ENCODE results near the gene TTLL8.

The TTLL8 gene

DNA sequence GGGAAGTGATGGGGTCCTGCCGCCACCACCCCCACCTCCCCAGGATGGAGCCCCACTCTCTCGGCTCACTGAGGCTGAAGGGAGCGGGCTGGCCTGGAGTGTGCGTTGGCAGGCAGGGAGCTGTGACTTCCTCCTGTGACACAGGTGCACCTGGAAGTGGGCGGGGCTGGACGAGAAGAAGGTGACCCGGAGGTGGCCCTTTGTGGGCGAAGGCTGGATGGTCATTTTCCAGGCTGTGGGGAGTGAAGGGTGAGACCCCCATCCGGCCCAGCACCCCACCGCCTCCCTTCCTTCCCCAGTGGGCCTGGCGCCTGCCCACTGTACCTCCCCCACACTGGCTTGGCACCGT lies 60.9 kb downstream of the TTLL8 start:
- H3K4me3 ChIP-seq (ENCODE audit: low read depth, low read length, poor library complexity, severe bottlenecking): no peak overlapping the region
- H3K4me1 ChIP-seq (ENCODE audit: insufficient read depth, low read length, severe bottlenecking): no peaks in the 10 kb centered on the region
- H3K27ac ChIP-seq (ENCODE audit: low read depth, low read length, poor library complexity, severe bottlenecking): no peak overlapping the region
- H3K79me2 ChIP-seq (ENCODE audit: insufficient read depth, low read length): no peaks in the 10 kb centered on the region
- no peaks in the 10 kb centered on the region for H3K27me3 ChIP-seq (ENCODE audit: insufficient read depth, low read length)
- no peak overlapping the region for H3K9ac ChIP-seq (ENCODE audit: low read length)
- no peaks in the 10 kb centered on the region for H4K20me1 ChIP-seq (ENCODE audit: insufficient read depth, low read length)
- no peaks in the 10 kb centered on the region for H3K9me2 ChIP-seq (ENCODE audit: low read depth, low read length)
- no peak overlapping the region for H2AFZ ChIP-seq (ENCODE audit: low read length)
- H3K4me2 ChIP-seq (ENCODE audit: low read length): no peak overlapping the region
- H3F3A ChIP-seq (ENCODE audit: insufficient read depth, low read length): no peaks in the 10 kb centered on the region
- H3K9me3 ChIP-seq (ENCODE audit: low read length): no peaks in the 10 kb centered on the region
- no peak for TF ChIP-seq EZH2 (IDR thresholded peaks at IDR 0.05; ENCODE audit: borderline replicate concordance, low read length)
- TF ChIP-seq, protein P1, sequence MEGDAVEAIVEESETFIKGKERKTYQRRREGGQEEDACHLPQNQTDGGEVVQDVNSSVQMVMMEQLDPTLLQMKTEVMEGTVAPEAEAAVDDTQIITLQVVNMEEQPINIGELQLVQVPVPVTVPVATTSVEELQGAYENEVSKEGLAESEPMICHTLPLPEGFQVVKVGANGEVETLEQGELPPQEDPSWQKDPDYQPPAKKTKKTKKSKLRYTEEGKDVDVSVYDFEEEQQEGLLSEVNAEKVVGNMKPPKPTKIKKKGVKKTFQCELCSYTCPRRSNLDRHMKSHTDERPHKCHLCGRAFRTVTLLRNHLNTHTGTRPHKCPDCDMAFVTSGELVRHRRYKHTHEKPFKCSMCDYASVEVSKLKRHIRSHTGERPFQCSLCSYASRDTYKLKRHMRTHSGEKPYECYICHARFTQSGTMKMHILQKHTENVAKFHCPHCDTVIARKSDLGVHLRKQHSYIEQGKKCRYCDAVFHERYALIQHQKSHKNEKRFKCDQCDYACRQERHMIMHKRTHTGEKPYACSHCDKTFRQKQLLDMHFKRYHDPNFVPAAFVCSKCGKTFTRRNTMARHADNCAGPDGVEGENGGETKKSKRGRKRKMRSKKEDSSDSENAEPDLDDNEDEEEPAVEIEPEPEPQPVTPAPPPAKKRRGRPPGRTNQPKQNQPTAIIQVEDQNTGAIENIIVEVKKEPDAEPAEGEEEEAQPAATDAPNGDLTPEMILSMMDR (IDR thresholded peaks at IDR 0.05; ENCODE audit: low read length): no peak
- H3K36me3 ChIP-seq (ENCODE audit: insufficient read depth, low read length): no peaks in the 10 kb centered on the region

DNA sequence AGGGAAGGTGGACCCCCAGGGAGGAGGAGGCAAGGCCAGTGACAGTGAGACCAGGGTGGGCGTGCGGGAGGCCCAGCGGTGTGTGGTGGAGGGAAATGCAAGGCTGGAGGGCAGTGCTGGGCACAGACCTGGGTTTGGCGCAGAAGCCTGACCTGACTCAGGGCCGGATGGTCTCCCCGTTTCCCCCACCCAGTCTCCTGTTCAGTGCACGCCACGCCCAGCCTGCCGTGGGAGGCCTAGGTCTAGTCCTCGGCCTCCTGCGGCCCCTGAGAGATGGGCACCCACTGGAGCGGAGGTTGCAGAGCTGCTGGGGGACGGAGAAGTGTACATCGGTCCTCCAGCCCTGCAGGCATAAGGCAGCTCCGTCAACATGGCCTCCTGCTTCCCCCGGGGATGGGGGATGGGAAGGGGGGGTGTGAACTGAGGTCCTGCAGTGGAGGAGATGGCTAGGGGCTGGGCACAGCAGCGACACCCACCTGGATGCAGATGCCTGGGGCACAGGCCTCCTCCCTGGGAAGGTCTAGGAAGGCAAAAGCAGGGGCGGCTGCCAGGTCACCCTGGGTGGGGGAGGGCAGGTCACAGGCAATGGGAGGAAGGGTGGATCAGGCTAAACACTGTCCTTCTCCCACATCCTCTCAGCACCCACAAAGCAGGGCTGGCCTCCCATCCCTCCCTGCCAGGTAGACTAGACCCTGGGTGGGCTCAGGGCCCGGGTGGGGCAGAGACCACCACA lies 61.4 kb downstream of the TTLL8 start:
- Histone ChIP-seq H3K27ac (ENCODE audit: low read depth, low read length, poor library complexity, severe bottlenecking) (no peak overlapping the region), H3K27me3 (ENCODE audit: insufficient read depth, low read length) (no peaks in the 10 kb centered on the region; the same call in 1 of the 2 replicates), H3K4me1 (ENCODE audit: insufficient read depth, low read length, severe bottlenecking) (no peaks in the 10 kb centered on the region), H3K4me2 (ENCODE audit: low read length) (no peak overlapping the region), H3F3A (ENCODE audit: insufficient read depth, low read length) (no peaks in the 10 kb centered on the region), H3K9ac (ENCODE audit: low read length) (no peak overlapping the region), H3K9me3 (ENCODE audit: low read length) (no peaks in the 10 kb centered on the region), H4K20me1 (ENCODE audit: insufficient read depth, low read length) (no peaks in the 10 kb centered on the region), H2AFZ (ENCODE audit: low read length) (no peak overlapping the region), H3K36me3 (ENCODE audit: insufficient read depth, low read length) (no peaks in the 10 kb centered on the region), H3K9me2 (ENCODE audit: low read depth, low read length) (no peaks in the 10 kb centered on the region), H3K79me2 (ENCODE audit: insufficient read depth, low read length) (no peaks in the 10 kb centered on the region), H3K4me3 (ENCODE audit: low read depth, low read length, poor library complexity, severe bottlenecking) (no peak overlapping the region)
- no peak for TF ChIP-seq EZH2 (IDR thresholded peaks at IDR 0.05; ENCODE audit: borderline replicate concordance, low read length)
- TF ChIP-seq, protein P1 (IDR thresholded peaks at IDR 0.05; ENCODE audit: low read length): no peak

DNA sequence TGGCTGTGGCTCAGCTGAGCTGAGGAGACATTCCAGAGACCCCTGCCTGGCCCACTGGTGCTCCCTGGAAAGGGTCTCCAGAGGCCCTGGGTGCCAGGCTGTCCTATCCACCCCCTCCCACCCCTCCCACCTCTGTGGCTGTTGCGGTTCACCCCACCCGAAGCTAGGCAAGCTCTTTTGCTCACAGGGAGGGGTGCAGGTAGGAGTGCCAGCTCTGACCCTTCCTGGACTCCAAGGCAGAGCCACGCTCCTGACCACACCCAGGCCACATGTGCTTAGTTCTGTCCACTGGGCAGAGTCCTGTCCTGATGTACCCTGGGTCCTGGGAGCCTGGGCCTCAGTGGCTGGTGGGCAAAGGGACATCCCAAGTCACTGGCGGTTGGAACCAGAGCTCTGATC lies 62.0 kb downstream of the TTLL8 start:
- TF ChIP-seq, protein P1 (IDR thresholded peaks at IDR 0.05; ENCODE audit: low read length): no peak
- TF ChIP-seq EZH2 (IDR thresholded peaks at IDR 0.05; ENCODE audit: borderline replicate concordance, low read length): no peak
- no peaks in the 10 kb centered on the region for H3K9me2 ChIP-seq (ENCODE audit: low read depth, low read length)

More for the DNA sequence above, 62.0 kb downstream of the TTLL8 start:
- Histone ChIP-seq H3K9me3 (ENCODE audit: low read length) (peaks cover 3% of the 10 kb centered on the region), H3K4me2 (ENCODE audit: low read length) (no peak overlapping the region), H3F3A (ENCODE audit: insufficient read depth, low read length) (no peaks in the 10 kb centered on the region), H3K36me3 (ENCODE audit: insufficient read depth, low read length) (peaks cover under 1% of the 10 kb centered on the region; the same call in 1 of the 2 replicates), H3K4me1 (ENCODE audit: insufficient read depth, low read length, severe bottlenecking) (no peaks in the 10 kb centered on the region), H3K4me3 (ENCODE audit: low read depth, low read length, poor library complexity, severe bottlenecking) (no peak overlapping the region), H3K27ac (ENCODE audit: low read depth, low read length, poor library complexity, severe bottlenecking) (no peak overlapping the region), H3K9ac (ENCODE audit: low read length) (no peak overlapping the region), H2AFZ (ENCODE audit: low read length) (no peak overlapping the region), H4K20me1 (ENCODE audit: insufficient read depth, low read length) (no peaks in the 10 kb centered on the region), H3K27me3 (ENCODE audit: insufficient read depth, low read length) (peaks cover 5% of the 10 kb centered on the region; the same call in 1 of the 2 replicates), H3K79me2 (ENCODE audit: insufficient read depth, low read length) (no peaks in the 10 kb centered on the region)

Measured in OCI-LY1 (cell line).